ENCODE results near the gene MUC6. TPM values are rescaled to one million over a fixed set of nuclear protein-coding genes. Genes with fewer than 3 reads are reported as not detected.

Gene MUC6
- total RNA-seq, 1 experiment from 2014 or later = 0.49 TPM

DNA sequence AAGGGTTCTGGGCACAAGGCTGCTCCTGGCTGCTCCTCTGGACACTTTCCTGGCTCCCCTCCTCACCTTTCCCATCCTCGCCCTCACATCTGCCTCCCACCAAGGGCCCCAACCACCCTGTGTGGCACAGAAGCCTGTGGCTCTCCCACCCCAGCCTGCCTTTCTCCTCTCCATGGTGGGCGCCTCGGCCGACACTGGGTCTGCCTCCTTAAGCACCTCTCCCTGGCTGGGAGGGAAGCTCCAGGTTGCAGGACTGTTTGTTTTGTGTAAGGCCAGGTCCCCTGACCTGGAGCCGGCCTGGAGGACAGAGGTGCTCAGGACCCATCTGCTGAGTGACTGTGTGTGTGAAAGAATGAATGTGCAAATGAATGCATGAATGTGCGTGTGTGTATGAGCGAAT, 14.1 kb downstream of the MUC6 start:
- no peak for ATAC-seq
- no peak for DNase-seq (ENCODE audit: low read depth, low spot score)
- H3K27ac ChIP-seq (ENCODE audit: low read length) = no peak overlapping the region
- intact Hi-C loops (cut with micrococcal nuclease; ENCODE audit: unreplicated experiment) = no loop called here
- TF ChIP-seq SIN3A (IDR thresholded peaks at IDR 0.05; ENCODE audit: borderline replicate concordance, insufficient read depth, low read depth, low read length) (no peak), POLR2AphosphoS5 (IDR thresholded peaks at IDR 0.05; ENCODE audit: low read depth, low read length) (no peak)
- TF ChIP-seq, protein P1, sequence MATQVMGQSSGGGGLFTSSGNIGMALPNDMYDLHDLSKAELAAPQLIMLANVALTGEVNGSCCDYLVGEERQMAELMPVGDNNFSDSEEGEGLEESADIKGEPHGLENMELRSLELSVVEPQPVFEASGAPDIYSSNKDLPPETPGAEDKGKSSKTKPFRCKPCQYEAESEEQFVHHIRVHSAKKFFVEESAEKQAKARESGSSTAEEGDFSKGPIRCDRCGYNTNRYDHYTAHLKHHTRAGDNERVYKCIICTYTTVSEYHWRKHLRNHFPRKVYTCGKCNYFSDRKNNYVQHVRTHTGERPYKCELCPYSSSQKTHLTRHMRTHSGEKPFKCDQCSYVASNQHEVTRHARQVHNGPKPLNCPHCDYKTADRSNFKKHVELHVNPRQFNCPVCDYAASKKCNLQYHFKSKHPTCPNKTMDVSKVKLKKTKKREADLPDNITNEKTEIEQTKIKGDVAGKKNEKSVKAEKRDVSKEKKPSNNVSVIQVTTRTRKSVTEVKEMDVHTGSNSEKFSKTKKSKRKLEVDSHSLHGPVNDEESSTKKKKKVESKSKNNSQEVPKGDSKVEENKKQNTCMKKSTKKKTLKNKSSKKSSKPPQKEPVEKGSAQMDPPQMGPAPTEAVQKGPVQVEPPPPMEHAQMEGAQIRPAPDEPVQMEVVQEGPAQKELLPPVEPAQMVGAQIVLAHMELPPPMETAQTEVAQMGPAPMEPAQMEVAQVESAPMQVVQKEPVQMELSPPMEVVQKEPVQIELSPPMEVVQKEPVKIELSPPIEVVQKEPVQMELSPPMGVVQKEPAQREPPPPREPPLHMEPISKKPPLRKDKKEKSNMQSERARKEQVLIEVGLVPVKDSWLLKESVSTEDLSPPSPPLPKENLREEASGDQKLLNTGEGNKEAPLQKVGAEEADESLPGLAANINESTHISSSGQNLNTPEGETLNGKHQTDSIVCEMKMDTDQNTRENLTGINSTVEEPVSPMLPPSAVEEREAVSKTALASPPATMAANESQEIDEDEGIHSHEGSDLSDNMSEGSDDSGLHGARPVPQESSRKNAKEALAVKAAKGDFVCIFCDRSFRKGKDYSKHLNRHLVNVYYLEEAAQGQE (IDR thresholded peaks at IDR 0.05; ENCODE audit: insufficient read depth in 1 of 2, low read depth in 2 of 2, low read length in 1 of 2) = no peak
- H3K27me3 ChIP-seq (ENCODE audit: control insufficient read depth, insufficient read depth, low read length) = no peaks in the 10 kb centered on the region
- no TSS peak for BruUV-seq (replicated peaks)
- in situ Hi-C loops (cut with HindIII; ENCODE audit: low pct_unique_long_range_greater_than_20kb, low sequenced_read_pairs) = no loop called here
- no peaks in the 10 kb centered on the region for H3K4me1 ChIP-seq (ENCODE audit: control insufficient read depth, insufficient read depth, low read length)
- CTCF ChIA-PET = no interaction called here
- H3K36me3 ChIP-seq (ENCODE audit: control insufficient read depth, insufficient read depth, low read length) = no peaks in the 10 kb centered on the region
- POLR2A ChIA-PET = no interaction called here
- H3K9me3 ChIP-seq (ENCODE audit: control insufficient read depth, insufficient read depth, low read depth, low read length) = no peaks in the 10 kb centered on the region
- no peak overlapping the region for H3K4me3 ChIP-seq (ENCODE audit: low read depth in 2 of 2, low read length in 2 of 2)

DNA sequence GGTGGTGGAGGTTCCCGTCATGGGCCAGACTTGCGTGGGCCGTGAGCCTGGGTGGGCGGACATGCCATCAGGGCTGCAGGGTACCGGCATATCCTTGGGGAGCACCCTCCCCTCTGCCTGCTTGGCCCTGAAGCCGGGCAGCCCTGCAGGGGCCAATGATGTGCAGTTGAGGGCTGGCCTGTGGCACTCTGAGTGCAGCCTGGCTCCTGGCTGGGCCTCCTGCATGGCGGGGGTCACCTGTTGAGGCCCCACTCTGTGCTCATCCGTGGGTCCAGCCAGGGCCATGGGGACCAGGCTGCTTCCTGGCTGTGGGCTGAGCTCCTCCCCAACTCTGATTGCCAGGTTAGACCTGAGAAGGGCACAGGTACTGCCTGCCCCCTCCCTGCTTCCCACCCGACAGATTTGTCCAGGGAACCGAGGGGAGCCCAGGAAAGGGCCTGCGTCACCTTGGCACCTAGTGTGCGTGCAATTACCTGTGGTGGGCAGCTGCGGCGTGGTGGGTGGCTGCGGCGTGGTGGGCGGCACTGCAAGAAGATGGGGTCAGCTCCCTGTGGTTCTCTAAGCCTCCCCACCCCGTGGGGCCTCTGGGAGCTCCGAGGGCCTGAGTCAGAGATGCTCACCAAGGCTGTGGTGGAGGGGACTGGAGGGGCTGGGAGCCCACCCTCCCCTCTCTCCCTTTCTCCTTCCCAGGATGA, 16.2 kb downstream of the MUC6 start:
- no TSS peak for BruUV-seq (replicated peaks)
- no peaks in the 10 kb centered on the region for H3K36me3 ChIP-seq (ENCODE audit: control insufficient read depth, insufficient read depth, low read length)
- ATAC-seq (no peak), DNase-seq (ENCODE audit: low read depth, low spot score) (no peak)
- in situ Hi-C loops (cut with HindIII; ENCODE audit: low pct_unique_long_range_greater_than_20kb, low sequenced_read_pairs) (no loop called here), intact Hi-C loops (cut with micrococcal nuclease; ENCODE audit: unreplicated experiment) (no loop called here)
- CTCF ChIA-PET = interaction anchor here (0.6 kb wide), 1 partner anchor 186 kb away, joined by 3 read pairs; no protein-coding TSS in a partner anchor
- POLR2A ChIA-PET = no interaction called here
- H3K4me1 ChIP-seq (ENCODE audit: control insufficient read depth, insufficient read depth, low read length) = no peaks in the 10 kb centered on the region
- TF ChIP-seq SIN3A (IDR thresholded peaks at IDR 0.05; ENCODE audit: borderline replicate concordance, insufficient read depth, low read depth, low read length) (no peak), POLR2AphosphoS5 (IDR thresholded peaks at IDR 0.05; ENCODE audit: low read depth, low read length) (no peak), TCF7L2 (IDR thresholded peaks at IDR 0.05; ENCODE audit: low read depth, low read length) (no peak)
- TF ChIP-seq, protein P2, sequence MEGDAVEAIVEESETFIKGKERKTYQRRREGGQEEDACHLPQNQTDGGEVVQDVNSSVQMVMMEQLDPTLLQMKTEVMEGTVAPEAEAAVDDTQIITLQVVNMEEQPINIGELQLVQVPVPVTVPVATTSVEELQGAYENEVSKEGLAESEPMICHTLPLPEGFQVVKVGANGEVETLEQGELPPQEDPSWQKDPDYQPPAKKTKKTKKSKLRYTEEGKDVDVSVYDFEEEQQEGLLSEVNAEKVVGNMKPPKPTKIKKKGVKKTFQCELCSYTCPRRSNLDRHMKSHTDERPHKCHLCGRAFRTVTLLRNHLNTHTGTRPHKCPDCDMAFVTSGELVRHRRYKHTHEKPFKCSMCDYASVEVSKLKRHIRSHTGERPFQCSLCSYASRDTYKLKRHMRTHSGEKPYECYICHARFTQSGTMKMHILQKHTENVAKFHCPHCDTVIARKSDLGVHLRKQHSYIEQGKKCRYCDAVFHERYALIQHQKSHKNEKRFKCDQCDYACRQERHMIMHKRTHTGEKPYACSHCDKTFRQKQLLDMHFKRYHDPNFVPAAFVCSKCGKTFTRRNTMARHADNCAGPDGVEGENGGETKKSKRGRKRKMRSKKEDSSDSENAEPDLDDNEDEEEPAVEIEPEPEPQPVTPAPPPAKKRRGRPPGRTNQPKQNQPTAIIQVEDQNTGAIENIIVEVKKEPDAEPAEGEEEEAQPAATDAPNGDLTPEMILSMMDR (IDR thresholded peaks at IDR 0.05) = no peak
- TF ChIP-seq, protein P1 (IDR thresholded peaks at IDR 0.05; ENCODE audit: insufficient read depth in 1 of 2, low read depth in 2 of 2, low read length in 1 of 2) = no peak
- H3K4me3 ChIP-seq (ENCODE audit: low read depth in 2 of 2, low read length in 2 of 2) = no peak overlapping the region
- H3K27ac ChIP-seq (ENCODE audit: low read length) = no peak overlapping the region
- no peaks in the 10 kb centered on the region for H3K9me3 ChIP-seq (ENCODE audit: control insufficient read depth, insufficient read depth, low read depth, low read length)
- H3K27me3 ChIP-seq (ENCODE audit: control insufficient read depth, insufficient read depth, low read length) = no peaks in the 10 kb centered on the region
